C4-2B (cell line): ENCODE data around the gene NOXO1.

Experiments used
- H3K27ac ChIP-seq: fragments of 450-650 bp; 2 replicates; pipeline ENCODE4 v1.5.1; 2017
- ZFX ChIP-seq: fragments of 450-650 bp; IDR thresholded peaks from 2 replicates; pipeline ENCODE4 v1.6.1; 2017
- TF ChIP-seq, protein P1 (sequence below): fragments of 450-650 bp; conservative IDR thresholded peaks from 2 replicates; pipeline ENCODE4 v1.5.1; 2017; ENCODE audit warnings: mild to moderate bottlenecking

The NOXO1 gene

GRCh38 chr16:1980030-1980769, 1.1 kb downstream of the NOXO1 start:
- H3K27ac ChIP-seq = no peak overlapping the region
- no peak for TF ChIP-seq ZFX

DNA sequence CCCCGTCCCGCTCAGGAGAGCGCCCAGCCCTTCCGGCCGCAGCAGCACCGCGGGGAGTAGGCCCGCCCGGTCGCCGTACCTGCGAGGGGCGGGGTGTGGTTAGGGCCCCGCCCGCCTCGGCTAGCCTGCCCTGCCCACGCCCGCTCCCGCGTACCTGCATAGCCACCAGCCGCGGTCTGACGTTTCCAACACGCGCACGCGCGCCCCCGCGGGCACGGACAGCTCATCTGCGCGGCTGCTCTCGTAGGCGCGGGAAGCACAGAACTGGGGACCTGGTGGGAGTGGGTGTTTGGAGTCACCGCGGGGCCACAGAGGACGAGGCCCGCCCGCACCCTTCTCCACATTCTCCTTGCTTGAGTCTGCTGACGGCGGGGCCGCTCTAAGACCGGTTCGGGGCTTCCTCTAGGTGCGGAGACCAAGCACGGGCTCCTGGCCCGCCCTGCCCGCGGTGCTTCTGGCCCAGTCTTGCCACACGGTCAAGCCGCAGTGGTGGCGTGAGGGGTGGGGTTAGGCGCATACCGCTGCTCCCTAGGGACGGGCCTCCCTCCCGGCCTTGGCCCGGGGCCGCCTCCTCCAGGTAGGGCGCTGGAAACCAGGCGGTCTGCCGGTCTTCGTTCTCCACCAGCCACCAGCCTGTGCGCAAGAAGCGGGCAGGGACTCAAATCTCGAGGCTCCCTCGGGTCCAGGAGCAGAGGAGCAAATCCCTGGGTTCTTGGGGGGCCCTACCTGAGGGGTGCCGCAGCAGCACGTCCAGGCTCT, 1.8 kb downstream of the NOXO1 start:
- TF ChIP-seq, protein P1, sequence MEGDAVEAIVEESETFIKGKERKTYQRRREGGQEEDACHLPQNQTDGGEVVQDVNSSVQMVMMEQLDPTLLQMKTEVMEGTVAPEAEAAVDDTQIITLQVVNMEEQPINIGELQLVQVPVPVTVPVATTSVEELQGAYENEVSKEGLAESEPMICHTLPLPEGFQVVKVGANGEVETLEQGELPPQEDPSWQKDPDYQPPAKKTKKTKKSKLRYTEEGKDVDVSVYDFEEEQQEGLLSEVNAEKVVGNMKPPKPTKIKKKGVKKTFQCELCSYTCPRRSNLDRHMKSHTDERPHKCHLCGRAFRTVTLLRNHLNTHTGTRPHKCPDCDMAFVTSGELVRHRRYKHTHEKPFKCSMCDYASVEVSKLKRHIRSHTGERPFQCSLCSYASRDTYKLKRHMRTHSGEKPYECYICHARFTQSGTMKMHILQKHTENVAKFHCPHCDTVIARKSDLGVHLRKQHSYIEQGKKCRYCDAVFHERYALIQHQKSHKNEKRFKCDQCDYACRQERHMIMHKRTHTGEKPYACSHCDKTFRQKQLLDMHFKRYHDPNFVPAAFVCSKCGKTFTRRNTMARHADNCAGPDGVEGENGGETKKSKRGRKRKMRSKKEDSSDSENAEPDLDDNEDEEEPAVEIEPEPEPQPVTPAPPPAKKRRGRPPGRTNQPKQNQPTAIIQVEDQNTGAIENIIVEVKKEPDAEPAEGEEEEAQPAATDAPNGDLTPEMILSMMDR = no peak
- TF ChIP-seq ZFX = no peak
- no peak overlapping the region for H3K27ac ChIP-seq

DNA sequence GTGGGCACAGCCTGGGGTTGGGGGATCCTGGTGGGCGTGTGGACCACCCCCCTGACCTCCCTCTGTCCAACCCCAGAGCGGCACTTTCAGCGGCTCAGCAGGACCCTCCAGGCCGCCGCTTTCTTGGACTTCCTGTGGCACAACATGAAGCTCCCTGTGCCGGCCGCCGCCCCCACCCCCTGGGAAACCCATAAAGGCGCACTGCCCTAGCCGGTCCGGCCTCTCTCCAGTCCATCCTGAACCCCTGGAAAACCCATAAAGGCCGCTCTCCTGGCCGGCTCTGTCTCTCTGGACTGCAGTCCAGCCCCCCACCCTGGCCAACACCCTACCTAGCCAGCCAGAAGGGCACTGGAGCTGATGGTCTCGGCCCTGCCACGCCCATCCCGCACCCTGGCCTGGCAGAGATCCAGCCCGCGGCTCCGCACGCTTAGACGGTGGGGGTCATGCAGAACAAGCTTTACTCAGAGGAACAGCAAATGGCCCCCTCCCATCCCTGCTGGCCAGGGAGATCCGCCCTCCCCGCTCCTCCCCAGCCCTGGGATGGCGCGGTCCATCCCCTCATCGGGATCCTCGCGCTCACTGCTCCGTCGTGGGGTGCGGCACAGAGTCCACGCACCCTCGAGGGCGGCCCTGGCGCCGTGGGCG, 2.7 kb downstream of the NOXO1 start:
- no peak for TF ChIP-seq ZFX
- TF ChIP-seq, protein P1 = no peak
- no peak overlapping the region for H3K27ac ChIP-seq

- no peak overlapping the region for H3K27ac ChIP-seq
- TF ChIP-seq, protein P1 = no peak
- no peak for TF ChIP-seq ZFX
These were observed 3.4 kb downstream of the NOXO1 start for GRCh38 chr16:1977875-1978268.

GRCh38 chr16:1976951-1977874, 4.1 kb downstream of the NOXO1 start:
- no peak overlapping the region for H3K27ac ChIP-seq
- TF ChIP-seq, protein P1 = no peak
- no peak for TF ChIP-seq ZFX

- no peak overlapping the region for H3K27ac ChIP-seq
- TF ChIP-seq ZFX = no peak
- TF ChIP-seq, protein P1 = no peak
These were observed 5.1 kb downstream of the NOXO1 start for GRCh38 chr16:1976216-1976520.

DNA sequence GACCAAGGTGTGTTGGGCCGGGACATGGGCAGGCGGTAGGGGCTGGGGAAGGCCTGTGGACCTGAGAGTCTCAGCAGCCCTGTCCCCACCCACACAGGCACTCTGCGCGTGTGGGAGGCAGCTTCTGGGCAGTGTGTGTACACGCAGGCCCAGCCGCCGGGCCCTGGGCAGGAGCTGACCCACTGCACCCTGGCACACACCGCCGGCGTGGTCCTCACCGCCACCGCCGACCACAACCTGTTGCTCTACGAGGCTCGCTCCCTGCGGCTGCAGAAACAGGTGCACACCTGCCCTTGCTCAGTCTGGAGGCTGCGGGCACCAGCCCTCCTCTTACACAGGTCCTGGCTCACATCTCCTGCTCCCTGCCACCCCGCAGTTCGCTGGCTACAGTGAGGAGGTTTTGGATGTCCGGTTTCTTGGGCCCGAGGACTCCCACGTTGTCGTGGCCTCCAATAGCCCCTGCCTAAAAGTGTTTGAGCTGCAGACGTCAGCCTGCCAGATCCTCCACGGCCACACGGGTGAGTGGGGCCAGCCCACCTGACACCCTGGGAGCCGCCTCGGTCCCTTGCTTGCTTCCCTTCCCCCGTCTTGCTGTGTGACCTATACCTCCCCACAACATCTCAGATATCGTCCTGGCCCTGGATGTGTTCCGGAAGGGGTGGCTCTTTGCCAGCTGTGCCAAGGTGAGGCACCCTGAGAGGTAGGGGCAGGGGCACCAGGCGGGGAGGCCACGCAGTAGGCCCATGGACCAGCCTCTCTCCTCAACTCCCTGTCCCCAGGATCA, 5.6 kb downstream of the NOXO1 start:
- H3K27ac ChIP-seq = no peak overlapping the region
- TF ChIP-seq, protein P1 = no peak
- no peak for TF ChIP-seq ZFX
